ENCODE measurements around the gene RAB30.

- TF ChIP-seq CTCF (IDR thresholded peaks at IDR 0.05) (no peak), POLR2AphosphoS5 (IDR thresholded peaks at IDR 0.05; ENCODE audit: insufficient read depth in 1 of 2, low read depth in 1 of 2) (no peak), POLR2A (IDR thresholded peaks at IDR 0.05) (no peak)
Measured at GRCh38 chr11:83073884-83074283, 2.2 kb upstream of the RAB30 start.
